Stimulated activated CD4-positive, alpha-beta T cell treated with anti-CD3 and anti-CD28 coated beads, Interleukin-4, amount 100 ng/mL, for 4 hours (primary cell): ENCODE data around the gene NDOR1.
A peak's percentile ranks its signal among the peaks of the same experiment; 100 is the strongest.
"Not testable (repeated sequence)": the region's sequence is repeated elsewhere in the genome, so short reads cannot be mapped to it uniquely, and the experiment has no call there.

ENCODE experiments used
- DNase-seq, 2 experiments: peaks; one replicate each; pipeline ENCODE4 v3.0.0-alpha.2; 2020

Gene NDOR1

DNA sequence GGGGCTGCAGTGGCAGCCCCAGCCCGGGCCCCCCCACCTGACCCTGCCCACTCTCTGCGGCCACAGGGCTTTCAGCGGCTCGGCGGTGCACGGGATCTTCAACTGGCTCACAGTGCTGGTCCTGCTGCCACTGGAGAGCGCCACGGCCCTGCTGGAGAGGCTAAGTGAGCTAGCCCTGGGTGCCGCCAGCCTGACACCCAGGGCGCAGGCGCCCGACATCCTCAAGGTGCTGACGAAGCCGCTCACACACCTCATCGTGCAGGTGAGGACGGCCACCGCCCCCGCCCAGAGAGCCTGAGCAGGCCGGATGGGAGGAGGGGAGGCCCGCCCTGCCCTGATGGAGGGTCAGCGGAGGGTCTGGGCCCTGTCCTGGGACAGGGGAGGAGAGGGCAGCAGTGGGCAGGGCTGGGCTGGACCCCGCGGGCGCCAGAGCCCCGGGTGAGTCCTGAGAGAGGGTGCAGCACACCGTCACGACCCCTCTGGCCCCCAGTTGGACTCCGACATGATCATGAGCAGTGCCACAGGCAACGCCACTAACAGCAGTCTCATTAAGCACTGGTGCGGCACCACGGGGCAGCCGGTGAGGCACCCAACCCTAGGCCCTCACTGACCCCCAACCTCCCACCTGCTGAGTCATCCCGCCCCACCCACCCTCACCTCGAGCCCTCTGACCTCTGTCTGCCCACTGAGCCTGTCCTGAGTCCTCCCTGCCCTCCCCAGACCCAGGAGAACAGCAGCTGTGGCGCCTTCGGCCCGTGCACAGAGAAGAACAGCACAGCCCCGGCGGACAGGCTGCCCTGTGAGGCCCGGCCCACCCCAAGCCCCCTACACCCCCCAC is 27.9 kb downstream of the NDOR1 start:
- DNase-seq = no peak

DNA sequence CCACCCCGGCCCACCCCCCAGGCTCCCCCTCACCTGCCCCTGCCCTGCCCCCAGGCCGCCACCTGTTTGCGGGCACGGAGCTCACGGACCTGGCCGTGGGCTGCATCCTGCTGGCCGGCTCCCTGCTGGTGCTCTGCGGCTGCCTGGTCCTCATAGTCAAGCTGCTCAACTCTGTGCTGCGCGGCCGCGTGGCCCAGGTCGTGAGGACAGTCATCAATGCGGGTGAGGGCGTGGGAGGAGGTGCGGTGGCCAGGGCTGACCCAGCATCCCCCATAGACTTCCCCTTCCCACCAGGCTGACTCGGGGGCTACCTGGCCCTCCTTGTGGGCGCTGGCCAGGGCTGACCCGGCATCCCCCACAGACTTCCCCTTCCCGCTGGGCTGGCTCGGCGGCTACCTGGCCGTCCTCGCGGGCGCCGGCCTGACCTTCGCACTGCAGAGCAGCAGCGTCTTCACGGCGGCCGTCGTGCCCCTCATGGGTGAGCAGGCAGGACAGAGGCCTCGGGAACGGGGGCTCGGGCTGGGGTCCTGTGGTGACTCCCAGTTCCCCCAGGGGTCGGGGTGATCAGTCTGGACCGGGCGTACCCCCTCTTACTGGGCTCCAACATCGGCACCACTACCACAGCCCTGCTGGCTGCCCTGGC is 28.7 kb downstream of the NDOR1 start:
- no peak for DNase-seq

DNA sequence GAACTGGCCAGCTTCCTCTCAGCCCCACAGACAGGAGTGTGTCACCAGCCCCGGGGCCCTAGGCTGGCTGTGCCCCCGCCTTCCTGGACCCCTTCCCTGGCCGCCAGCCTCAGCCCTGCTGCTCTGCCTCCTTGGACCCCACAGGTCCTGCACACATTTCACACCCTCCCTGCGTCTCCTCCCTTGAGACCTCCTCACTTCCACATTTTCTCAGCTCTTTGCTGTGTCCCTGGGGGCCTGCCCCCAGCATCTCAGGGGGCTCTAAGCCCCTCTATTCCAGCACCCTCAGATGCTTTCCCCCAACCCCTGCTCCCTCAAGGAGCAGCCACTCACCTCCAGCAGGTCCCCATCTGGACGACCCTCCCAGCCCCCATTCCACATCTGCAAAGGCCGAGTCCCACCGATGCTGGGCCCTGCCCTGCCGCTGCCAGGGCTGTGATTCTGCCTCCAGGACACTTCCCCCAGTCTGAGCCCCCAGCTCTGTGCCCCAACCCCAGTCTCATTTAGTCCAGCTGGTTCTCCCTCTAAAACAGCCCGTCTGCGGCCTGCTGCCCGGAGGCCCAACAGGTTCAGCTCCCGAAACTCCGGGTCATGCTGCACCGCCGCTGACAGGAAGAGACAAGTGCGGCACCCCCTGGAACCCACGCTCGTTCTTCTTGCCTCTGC is 29.4 kb downstream of the NDOR1 start:
- DNase-seq = no peak

DNA sequence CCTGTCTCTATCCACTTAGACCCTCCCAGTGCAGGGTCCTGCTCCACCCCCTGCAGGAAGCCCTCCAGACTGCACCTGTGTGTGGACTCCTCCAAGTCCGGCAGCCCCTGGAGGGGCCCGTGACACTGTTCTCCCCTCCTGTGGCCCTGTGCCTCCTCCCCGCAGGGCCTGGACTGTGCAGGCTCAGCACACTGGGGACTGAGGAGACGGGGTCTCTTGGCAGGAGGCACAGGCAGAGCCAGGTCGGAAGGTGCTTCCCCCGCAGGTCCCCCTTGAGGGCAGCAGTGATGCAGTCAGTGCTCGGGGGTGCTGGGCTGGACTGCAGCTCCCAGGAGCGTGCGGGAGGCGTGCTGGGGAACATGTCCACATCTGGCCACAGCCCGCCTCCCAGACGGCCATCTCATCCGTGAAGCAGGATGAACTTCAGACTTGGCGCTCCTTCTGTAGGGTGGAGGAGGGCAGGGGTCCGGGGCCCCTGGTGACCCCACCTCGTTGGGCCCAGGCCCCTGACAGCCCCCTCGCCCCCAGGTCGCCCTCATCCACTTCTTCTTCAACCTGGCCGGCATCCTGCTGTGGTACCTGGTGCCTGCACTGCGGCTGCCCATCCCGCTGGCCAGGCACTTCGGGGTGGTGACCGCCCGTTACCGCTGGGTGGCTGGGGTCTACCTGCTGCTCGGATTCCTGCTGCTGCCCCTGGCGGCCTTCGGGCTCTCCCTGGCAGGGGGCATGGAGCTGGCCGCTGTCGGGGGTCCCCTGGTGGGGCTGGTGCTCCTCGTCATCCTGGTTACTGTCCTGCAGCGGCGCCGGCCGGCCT is 30.1 kb downstream of the NDOR1 start:
- DNase-seq = no peak

DNA sequence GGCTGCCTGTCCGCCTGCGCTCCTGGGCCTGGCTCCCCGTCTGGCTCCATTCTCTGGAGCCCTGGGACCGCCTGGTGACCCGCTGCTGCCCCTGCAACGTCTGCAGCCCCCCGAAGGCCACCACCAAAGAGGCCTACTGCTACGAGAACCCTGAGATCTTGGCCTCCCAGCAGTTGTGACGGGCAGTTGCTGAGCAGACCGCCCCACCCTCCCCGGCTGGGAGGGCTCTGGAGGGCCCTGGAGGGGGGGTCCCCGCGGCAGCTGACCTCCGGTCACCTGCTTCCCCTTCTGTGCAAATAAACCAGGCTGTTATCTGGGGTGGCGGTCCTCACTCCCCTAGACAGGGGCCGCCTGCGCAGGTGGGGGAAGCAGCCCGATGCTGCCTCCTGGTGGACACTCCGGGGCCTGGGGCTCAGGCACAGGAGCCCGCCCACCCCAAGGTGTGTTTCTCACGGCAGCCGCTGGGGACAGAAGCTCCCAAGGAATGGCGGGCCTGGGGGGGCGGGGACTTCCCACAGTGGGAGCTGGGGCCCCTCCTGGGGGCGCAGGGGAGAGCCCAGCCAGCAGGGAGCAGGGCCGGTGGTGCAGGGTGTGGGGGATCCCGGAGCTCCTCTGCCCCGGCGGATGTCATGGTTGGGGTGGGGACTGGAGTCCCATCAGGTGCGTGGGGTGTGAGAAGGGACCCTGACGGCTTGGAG is 30.9 kb downstream of the NDOR1 start:
- peak; percentile 86 to 91 for DNase-seq

DNA sequence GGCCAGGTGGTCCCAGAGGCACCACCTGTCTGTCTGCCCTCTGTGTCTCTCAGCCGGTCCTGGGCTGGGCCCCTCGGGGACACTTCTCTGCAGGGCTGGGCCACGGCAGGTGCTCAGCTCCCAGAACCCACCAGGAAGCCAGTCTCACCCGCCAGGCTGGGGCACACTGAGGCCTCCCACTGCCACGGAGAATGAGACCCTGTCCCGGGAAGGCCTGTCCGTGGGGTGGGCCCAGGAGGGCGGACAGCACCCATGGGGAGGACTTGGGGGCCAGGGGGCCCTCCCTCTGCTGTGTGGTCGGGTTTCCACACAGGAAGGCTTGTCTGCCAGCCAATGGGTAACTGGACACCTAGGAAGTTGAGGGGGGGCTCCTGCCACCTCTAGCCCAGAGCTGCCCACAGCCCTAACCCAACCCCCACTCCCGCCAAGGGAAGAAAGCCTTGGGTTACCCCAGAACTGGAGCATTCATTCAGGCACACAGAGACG is 31.5 kb downstream of the NDOR1 start:
- DNase-seq = no peak

DNA sequence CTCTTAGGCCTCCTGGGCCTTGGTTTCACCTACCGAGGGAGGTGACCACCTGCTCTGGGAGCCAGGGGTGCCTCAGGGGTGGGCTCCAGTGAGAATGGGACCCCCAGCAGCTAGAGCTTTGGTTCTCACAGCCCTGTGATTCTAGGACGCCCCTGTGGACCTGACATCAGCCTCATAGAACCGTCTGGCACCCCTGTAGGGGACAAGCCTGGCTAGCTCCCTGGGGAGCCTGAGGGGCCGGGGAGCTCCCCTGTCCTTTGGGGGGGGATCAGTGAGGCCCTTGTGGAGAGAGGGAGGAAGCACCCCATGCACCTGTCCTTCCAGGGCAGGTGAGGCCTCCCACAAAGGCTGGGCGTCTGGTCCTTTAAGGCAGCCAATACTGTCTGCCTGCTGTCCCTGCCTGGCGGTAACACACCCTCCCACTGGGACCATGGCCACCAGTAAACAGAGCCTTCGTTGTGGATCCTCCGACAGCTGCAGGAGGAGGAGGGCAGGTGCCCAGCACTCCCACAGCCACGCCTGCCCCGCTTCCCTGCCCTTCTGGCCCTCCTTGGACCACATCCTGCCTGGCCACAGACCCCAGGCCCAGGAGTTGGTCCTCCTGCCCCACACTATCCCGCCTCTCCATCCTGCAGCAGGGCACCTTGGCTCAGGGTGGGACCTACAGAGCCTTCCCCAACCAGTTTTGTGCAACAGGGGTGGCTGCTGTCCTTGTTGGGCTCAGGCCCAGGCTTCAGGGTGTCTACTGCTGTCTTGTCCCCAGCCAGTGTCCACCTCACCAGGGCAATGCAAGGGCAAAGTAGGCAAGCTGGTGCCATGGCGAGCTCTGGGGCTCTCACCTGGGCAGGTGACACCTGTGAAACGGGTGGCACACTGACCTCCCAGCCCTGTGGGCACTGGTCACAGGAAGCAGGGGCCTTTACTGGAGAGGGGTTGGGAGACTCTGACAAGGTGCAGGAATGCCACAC is 32.5 kb downstream of the NDOR1 start:
- DNase-seq = no peak

DNA sequence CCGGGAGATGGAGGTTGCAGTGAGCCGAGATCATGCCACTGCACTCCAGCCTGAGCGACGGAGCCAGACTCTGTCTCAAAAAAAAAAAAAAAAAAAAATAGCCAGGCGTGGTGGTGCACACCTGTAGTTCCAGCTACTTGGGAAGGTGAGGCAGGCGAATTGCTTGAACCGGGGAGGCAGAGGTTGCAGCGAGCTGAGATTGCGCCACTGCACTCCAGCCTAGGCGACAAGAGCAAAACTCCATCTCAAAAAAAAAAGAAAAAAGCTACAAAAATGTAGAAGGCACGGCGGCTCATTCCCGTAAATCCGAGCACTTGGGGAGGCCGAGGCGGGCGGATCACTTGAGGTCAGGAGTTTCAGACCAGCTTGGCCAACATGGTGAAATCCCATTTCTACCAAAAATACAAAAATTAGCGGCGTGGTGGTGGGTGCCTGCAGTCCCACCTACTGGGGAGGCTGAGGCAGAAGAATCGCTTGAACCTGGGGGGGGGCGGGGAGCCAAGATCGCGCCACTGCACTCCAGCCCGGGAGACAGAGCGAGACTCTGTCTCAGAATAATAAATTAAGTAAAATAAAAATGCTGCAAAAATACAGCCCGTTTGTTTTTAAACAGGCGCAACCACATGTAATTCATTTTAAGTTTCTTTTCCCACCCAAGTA is 34.2 kb downstream of the NDOR1 start:
- DNase-seq = not testable (repeated sequence)

DNA sequence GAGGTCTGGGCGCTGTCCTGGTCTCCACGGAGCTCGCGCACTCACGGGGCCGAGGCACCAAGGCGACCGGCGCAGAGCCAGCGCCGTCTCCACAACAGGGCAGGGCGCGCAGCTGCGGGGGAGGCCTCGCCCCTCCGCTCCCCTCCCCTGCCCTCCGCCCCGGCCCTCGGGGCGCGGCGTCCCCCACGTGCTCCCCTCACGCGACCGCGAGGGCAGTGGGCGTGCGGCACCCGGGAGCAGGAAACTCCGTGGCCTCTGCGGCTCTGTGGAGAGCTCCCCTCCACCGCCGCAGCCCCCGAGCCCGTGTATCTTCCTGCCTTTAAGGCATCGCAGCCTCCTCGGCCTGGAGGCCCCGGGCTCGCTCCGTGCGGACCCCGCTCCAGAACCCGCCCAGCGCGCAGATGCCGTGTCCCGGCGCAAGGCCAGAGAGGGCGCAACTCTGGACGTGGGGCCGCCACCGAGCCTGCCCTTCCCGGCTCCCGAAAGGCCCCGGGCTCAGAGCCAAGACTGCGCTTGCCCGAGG is 34.9 kb downstream of the NDOR1 start:
- DNase-seq = peak; percentile 69 to 80

DNA sequence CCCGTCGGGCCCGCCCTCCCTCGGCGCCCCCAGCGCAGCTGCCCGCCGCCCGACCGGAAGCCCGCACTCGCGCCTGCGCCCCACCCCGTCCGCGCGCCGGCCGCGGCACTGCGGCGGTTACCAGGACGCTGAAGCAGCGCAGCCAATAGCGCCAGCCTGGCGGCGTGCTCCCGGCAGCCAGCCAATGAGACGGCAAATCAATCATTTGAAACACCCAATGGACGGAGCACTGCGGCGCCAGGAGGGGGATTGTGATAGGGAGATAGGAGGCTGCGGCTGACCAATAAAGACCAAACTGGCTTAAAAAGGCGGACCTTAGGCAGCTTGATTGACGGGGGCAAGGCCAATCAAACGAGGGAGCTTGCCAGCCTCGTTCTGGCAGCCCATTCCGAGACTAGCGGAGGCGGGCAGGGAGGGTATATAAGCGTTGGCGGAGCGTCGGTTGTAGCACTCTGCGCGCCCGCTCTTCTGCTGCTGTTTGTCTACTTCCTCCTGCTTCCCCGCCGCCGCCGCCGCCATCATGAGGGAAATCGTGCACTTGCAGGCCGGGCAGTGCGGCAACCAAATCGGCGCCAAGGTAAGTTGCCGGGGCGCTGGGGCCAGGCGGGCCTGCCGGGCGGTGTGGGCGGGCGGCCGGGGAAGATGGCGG is 35.5 kb downstream of the NDOR1 start, which contains the start of gene TUBB4B:
TUBB4B (plus strand) TSS at position 447 of the 649 bp plus-strand sequence; CDS start at position 521, 74 bp downstream.
- peak; percentile 92 to 99 for DNase-seq

DNA sequence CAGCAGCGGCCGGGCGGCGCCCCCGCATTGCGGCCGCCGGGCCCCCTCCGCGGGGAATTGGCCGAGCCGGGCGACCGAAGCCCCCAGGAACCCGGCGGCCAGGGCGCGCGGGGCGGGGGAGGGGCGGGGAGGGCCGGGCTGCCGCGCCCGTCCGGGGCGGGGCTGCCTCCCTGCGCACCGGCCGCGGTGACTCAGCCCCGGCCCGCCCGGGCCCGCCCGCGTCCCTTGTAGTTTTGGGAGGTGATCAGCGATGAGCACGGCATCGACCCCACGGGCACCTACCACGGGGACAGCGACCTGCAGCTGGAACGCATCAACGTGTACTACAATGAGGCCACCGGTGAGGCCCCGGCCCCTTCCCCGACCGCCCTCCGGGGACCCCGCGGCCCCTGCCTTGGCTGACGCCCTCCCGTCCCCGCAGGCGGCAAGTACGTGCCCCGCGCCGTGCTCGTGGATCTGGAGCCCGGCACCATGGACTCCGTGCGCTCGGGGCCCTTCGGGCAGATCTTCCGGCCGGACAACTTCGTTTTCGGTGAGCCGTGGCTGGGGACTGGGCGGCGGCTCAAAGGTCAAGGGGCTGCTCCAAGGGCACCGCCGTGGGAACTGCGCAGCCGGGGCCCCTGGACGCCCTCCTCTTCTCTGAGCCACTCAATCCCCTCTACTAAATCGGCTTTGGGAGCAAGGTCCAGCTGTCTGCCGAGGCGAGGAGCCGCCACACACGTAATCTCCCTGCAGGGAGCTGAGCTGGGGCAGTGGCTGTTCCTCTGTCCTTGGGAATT is 36.2 kb downstream of the NDOR1 start:
- peak; percentile 73 to 77 for DNase-seq

DNA sequence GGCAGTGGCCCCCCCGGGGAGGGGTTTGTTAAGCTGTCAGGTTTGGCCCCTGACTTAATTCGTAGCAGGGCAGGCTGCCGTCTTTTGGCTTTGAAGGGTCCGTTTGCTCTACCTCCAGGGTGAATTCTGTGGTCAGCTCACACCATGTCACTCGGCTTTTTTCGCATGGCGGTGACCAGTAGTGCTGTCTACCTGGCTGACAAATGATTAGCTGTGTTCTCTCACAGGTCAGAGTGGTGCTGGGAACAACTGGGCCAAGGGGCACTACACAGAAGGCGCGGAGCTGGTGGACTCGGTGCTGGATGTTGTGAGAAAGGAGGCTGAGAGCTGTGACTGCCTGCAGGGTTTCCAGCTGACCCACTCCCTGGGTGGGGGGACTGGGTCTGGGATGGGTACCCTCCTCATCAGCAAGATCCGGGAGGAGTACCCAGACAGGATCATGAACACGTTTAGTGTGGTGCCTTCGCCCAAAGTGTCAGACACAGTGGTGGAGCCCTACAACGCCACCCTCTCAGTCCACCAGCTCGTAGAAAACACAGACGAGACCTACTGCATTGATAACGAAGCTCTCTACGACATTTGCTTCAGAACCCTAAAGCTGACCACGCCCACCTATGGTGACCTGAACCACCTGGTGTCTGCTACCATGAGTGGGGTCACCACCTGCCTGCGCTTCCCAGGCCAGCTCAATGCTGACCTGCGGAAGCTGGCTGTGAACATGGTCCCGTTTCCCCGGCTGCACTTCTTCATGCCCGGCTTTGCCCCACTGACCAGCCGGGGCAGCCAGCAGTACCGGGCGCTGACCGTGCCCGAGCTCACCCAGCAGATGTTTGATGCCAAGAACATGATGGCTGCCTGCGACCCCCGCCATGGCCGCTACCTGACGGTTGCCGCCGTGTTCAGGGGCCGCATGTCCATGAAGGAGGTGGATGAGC is 37.0 kb downstream of the NDOR1 start:
- DNase-seq = no peak

DNA sequence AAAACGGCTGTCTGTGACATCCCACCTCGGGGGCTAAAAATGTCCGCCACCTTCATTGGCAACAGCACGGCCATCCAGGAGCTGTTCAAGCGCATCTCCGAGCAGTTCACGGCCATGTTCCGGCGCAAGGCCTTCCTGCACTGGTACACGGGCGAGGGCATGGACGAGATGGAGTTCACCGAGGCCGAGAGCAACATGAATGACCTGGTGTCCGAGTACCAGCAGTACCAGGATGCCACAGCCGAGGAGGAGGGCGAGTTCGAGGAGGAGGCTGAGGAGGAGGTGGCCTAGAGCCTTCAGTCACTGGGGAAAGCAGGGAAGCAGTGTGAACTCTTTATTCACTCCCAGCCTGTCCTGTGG is 37.7 kb downstream of the NDOR1 start:
- DNase-seq = not testable (repeated sequence)

DNA sequence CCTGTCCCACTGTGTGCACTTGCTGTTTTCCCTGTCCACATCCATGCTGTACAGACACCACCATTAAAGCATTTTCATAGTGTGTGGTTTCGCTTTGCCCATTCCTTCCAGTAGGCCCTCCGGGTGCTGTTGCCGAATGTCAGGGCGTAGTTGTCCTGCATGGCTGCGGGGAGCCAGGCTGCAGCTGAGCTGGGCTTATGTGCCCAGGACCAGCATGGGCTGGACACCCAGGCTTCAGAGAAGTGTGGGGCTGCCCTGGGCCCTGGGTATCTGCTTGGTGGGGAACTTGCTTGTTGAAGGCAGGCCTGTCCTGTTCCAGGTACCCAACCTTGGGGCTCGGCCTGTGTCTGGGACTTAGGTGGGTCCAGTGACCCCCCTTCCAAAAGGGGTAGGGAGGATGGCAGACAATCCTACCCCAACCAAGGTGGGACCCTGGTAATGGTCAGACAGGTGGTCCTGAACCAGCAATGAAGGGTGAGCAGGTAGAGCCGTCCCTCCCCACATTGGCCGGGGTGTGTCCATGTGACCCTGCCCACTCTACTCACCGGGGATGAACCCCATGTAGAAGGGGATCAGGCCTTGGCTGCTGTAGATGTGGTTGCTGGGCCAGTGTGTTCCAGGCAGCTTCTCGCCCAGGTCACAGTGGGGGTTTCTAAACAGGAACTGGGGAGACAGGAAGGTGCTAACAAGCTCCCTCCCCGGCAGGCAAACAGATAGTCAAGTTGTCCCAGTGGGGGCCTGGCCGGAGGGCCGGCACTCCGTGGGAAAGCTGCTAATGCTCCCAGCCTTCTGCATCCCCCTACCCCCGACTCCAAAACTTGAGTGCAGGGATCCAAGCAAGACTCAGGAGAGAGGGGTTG is 38.4 kb downstream of the NDOR1 start:
- no peak for DNase-seq

DNA sequence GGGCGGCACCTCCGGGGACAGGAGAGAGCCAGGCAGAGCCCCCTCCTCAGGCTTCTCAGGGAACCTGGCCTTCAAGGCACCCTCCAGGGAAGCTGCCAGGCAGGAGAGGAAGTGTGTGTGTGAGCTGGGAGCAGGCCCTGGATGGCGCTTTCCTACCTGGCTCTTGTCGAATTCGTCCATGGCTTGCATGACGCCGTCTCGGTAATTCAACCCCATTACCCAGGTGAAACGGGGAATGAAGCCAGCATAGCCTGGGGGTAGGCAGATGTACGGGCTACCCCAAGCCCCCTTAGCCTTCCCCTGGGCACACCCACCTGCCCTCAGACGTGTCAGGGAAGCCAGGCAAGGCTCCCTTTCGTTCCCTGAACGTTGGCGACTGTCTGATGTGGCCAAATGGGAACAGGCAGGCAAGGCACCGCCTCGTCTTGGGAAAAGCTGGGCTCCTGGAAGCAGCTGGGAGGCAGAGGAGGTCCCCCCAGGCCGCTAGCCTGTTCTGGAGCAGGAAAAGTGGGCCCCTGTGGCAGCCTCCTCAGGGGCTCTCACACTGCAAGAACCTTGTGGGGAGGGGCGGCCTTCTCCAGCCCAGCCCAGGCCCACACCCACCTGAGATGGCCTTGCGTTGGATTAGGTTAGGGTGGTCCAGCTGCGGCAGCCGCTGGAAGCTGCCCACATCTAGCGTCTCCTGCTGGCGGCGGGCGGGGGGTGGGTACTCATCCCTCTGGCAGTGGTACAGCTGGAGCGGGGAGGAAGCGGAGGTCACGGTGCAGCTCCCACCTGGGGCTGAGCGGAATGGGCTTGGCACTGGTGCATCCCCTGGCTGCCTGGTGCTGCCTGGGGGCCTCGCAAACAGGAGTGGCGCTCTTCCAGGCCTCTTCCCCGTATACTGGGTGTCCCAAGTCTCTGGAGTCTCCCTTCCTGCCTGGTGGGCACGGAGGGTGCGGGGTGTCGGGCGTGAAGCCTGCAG is 39.3 kb downstream of the NDOR1 start:
- DNase-seq = no peak
